ENCODE measurements around the gene COPE.
"Not testable (repeated sequence)": the region's sequence is repeated elsewhere in the genome, so short reads cannot be mapped to it uniquely, and the experiment has no call there.

The COPE gene

DNA sequence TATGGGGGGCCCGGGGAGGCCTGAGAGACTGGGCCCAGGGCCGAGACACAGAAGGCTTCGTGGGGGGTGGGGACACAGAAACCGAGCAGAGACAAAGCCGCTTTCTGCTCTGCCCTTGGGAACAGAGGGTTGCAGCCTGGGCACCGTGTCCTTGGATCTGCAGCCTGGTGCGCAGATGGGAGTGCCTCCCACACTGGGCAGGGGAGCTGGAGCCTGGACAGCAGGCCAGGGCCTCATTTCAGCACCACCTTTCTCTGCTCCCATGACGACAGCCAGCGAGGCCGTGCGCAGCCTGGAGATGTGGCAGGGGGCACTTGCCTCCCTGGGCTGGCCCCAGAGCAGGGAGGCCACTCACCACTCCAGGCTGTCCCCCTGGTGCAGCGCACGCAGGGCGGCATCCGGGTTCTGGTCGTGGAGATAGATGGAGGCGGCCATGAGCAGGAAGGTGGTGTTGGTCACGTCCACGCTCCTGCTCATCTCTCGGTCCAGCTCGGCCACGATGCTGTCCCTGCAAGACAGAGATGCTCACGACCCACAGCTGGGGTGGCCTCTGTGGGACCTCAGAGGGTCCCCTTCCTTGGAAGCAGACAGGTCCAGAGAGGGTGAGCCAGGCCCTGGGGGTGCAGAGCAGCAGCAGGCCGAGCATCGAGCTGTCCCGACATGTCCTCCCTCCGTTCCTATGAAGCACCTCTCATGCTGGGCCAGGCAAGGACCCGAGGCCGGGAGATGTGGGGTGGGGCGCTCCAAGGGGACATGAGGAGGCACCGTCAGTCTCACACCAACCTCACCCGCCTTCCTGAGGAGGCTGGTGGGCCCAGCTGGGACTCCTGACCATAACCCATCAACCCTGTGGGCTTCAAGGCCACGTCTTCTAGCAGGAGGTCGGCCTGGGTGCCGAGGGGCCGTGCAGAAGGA lies 12.3 kb downstream of the COPE start:
- no peak for DNase-seq

GRCh38 chr19:18905513-18906236 lies 13.5 kb downstream of the COPE start:
- no peak for DNase-seq

DNA sequence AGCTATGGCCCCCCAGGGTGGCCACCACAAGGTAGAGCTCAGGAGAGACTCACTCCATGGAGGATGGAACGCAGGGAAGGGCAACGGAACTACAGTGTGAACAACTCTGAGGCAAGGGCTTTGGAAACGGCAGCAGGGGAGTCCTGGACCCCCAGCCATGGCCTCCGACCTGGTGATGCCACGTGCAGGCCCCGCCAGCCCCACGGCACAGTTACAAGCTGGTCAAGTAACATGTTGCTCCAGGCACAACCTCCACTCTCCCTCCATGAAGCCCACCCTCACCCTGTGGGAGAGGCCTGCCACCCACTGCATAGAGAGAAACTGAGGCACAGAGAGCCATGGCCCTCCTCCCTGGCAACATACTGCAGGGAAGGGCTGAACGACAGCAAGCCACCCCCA lies 14.1 kb downstream of the COPE start:
- DNase-seq, result no peak

GRCh38 chr19:18904334-18905057 lies 14.7 kb downstream of the COPE start:
- DNase-seq, result no peak

- DNase-seq, result no peak
Measured at GRCh38 chr19:18903156-18904037, 15.8 kb downstream of the COPE start.

GRCh38 chr19:18902519-18902918 lies 16.7 kb downstream of the COPE start:
- not testable (repeated sequence) for DNase-seq

DNA sequence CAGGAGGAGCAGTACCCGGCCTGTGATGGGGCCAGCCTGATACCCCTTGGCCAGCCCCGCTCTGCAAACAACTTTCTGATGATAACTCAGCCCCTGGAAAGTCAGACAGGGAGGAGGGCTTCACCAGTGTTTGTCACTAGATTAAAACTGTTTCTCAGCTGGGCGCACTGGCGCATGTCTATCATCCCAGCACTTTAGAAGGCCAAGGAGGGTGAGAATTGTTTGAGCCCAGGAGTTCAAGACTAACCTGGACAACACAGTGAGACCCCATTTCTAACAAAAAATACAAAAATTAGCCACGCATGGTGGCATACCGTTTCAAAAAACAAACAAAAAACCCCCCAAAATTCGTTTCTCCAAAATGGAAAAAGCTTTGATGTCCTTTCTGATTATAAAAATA lies 17.7 kb downstream of the COPE start:
- no peak for DNase-seq

DNA sequence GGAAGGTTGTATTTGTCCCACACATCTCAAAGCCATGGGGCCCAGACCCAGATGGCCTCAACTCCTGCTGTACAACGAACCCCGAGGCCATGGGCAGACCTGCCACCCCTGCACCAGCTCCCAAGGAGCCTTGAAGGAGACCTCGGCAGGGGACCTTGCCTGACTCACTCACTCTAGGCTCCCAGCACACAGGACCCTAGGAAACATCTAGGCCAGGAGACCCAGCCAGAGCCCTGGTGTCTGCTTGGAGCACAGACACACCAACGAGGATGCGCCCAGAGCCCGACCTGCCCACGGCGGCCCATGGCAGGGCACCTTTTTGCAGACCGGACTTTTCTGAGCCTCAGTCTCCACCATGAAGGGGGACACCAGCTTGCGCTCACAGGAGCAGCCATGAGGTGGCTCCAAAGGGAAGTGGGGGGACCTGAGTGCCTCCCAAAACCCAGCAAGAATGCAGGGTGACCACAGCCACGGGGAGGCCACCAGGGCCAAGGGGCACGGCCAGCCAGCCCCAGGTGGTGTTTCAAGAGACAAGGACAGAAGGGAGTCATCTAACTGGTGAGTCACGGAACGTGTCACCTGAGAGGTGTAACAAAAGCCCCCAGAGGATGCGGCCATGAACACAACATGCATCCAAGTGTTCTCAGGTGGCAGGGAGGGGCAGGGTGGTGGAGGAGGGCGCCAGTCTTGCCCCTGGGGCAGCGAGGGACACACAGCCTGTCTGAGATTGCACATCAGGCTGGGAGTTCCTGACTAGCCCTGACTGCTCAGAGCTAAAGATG lies 18.3 kb downstream of the COPE start:
- DNase-seq, result no peak

DNA sequence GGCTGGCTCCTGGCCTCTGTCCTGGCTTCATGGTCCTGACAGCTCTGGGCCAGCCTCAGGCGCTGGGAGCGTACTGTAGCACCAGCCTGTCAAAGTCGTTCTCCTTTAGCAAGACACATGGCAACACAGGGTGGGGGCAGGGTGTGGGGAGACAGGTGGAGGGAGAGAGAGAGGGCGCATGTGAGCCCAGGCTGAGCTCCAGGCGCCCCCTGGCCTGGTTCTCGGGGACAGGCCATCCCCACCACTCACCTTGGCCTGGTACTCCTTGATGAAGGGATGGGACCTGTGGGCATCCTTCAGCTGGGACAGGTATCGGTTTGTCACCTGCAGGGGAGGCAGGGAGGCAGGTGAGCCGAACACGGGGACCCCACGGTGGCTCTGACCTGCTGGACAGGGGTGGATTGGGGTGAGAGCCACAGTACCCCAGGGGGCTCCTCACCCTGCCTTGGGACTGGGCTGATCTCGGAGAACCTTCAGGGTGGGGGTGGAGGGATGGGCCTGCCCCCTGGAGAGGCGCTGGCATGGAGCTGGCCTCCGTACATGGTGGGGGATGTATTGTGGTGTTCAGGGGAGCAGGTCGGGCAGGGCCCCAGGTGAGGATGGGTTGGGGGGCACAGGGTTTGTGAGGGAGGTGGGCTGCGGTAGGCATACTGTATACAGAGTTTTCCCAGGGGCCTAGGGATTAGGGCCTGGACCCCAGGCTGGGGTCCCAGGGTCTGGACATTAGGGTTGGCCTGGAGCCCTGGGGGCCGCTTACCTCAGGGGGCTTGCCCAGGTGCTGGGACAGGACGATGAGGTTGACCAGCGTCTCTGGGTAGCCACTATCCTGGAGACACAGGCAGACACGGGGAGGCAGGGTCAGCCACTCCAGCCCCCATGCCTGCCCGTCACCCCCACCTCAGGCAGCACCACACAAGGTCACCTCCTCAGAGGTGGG lies 19.3 kb downstream of the COPE start:
- DNase-seq, result no peak

GRCh38 chr19:18898607-18899408 lies 20.4 kb downstream of the COPE start:
- no peak for DNase-seq

- DNase-seq, result peak in 1 of 2 experiments; percentile 3
Measured at GRCh38 chr19:18898081-18898606, 21.0 kb downstream of the COPE start.

- DNase-seq, result no peak
Measured at GRCh38 chr19:18897094-18898029, 21.8 kb downstream of the COPE start.

GRCh38 chr19:18896421-18896841 lies 22.8 kb downstream of the COPE start:
- DNase-seq, result peak in 1 of 2 experiments; percentile 31

GRCh38 chr19:18895824-18896341 lies 23.3 kb downstream of the COPE start, which contains the start of gene CERS1:
TSS of gene CERS1 (minus strand) at chr19:18896158. CDS start at chr19:18896072, 86 bp downstream.
- peak in 1 of 2 experiments; percentile 58 for DNase-seq

GRCh38 chr19:18895038-18895823 lies 24.0 kb downstream of the COPE start:
- peak in 1 of 2 experiments; percentile 47 for DNase-seq

DNA sequence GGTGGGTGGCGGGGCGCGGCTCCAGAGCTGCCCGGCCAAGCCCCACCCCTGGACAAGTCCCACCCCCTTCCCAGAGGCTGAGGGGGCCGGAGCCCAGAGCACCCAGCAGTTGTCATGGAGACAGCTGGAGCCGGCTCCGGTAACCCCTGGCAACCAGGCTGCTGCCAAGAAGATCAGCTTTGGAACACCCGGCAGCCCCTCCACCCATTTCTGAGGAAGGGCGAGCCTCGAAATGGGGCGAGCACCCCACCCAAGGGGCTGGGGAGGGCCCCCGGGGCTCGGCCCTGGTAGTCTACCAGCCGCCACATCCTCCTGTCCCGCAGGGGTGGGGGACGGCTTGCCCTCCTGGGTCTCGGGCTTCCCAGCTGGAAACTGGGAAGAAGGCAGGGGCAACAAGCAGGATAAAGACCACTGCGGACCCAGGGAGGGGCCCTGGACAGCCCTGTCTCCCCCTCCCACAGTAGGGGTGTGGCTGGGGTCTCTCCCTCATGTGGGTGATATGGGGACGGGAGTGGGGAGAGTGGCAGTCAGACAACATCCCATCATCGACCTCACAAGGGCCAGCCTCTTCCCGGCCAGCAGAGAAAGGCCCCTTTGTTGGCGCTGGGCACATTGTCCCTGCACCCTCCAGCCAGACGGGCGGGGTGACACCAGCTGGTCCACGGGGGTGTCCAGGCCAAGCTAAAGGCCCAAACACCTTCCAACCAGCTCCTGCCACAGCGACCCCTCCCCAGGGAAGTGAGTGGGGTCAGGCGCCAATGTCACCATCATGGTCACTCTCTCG lies 24.7 kb downstream of the COPE start:
- peak; percentile 9 to 47 for DNase-seq
